Keratinocyte (primary cell): ENCODE data around the gene TENM4.

ENCODE experiments used
- EZH2 ChIP-seq: IDR thresholded peaks from one replicate; pipeline ENCODE4 v1.6.1; 2012; ENCODE audit warnings: inconsistent platforms, mild to moderate bottlenecking, low read length, moderate library complexity
- TF ChIP-seq, protein P1 (sequence below), 3 experiments: IDR thresholded peaks in 1 of 3; conservative IDR thresholded peaks in 1 of 3; optimal IDR thresholded peaks in 1 of 3; 2 replicates in 2 of 3; 3 replicates in 1 of 3; pipeline versions ENCODE3 to v1.5.1; 2011; ENCODE audit warnings: low read length in 3 of 3, mild to moderate bottlenecking in 3 of 3, moderate library complexity in 2 of 3, control low read depth in 1 of 3, inconsistent platforms in 1 of 3; ENCODE audit not compliant: insufficient read depth in 2 of 3; ENCODE audit errors: extremely low read depth in 1 of 3

DNA sequence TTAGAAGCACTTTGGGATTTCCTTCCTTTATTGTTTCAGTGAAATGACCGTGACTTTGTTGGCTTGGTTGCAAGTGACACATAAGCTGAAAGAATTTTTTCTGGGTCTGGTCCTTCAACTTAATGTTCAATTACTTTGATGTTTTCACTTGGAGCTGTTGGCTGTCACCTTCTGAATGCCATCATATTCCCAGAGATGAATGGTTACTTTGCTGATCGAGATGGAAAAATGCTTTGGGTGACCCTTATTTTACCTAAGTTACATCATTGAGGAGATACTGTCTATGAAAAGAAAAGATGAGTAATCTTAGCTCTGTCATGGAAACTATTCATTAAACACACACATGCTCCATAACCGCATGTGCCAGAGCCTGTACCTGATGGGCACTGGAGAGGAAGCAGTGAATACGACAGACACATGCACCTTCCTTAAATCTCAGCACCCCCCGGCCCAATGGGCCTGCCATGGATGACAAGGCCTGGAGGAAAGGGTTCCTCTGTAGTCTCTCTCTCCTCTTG, 76.9 kb downstream of the TENM4 start:
- TF ChIP-seq EZH2 = no peak
- TF ChIP-seq, protein P1, sequence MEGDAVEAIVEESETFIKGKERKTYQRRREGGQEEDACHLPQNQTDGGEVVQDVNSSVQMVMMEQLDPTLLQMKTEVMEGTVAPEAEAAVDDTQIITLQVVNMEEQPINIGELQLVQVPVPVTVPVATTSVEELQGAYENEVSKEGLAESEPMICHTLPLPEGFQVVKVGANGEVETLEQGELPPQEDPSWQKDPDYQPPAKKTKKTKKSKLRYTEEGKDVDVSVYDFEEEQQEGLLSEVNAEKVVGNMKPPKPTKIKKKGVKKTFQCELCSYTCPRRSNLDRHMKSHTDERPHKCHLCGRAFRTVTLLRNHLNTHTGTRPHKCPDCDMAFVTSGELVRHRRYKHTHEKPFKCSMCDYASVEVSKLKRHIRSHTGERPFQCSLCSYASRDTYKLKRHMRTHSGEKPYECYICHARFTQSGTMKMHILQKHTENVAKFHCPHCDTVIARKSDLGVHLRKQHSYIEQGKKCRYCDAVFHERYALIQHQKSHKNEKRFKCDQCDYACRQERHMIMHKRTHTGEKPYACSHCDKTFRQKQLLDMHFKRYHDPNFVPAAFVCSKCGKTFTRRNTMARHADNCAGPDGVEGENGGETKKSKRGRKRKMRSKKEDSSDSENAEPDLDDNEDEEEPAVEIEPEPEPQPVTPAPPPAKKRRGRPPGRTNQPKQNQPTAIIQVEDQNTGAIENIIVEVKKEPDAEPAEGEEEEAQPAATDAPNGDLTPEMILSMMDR (optimal IDR thresholded peaks at IDR 0.05 in 1 of 3, IDR thresholded peaks at IDR 0.05 in 1 of 3, conservative IDR thresholded peaks at IDR 0.05 in 1 of 3; ENCODE audit: extremely low read depth in 1 of 3, insufficient read depth in 2 of 3, low read length in 3 of 3) = no peak
